ENCODE data around the gene SORD.

DNA sequence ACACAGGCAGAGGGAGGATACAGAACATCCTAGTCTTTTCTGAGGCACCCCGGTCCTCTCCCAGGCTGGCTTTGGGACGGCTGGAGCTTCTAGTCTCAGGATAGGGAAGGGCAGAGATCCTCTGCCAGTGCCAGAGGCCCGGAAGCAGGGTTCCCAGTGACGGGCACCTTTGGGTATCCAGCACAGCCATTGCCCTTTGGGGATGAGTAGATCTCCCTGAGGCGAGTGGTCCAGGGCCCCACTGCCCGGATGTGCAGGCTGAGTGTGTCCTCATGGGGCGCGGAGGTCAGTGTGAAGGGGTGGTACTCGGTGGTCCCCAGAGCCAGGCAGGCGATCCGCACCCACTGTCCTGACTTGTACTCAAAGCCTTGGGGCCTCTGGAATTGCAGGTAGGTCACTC lies 72.7 kb downstream of the SORD start:
- TF ChIP-seq, protein P1, sequence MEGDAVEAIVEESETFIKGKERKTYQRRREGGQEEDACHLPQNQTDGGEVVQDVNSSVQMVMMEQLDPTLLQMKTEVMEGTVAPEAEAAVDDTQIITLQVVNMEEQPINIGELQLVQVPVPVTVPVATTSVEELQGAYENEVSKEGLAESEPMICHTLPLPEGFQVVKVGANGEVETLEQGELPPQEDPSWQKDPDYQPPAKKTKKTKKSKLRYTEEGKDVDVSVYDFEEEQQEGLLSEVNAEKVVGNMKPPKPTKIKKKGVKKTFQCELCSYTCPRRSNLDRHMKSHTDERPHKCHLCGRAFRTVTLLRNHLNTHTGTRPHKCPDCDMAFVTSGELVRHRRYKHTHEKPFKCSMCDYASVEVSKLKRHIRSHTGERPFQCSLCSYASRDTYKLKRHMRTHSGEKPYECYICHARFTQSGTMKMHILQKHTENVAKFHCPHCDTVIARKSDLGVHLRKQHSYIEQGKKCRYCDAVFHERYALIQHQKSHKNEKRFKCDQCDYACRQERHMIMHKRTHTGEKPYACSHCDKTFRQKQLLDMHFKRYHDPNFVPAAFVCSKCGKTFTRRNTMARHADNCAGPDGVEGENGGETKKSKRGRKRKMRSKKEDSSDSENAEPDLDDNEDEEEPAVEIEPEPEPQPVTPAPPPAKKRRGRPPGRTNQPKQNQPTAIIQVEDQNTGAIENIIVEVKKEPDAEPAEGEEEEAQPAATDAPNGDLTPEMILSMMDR (IDR thresholded peaks at IDR 0.05; ENCODE audit: extremely low read depth in 1 of 2, insufficient read depth in 1 of 2, low read depth in 1 of 2, low read length in 2 of 2), result no peak
- no peak for TF ChIP-seq POLR2AphosphoS5 (IDR thresholded peaks at IDR 0.05; ENCODE audit: insufficient read depth, low read depth, low read length)
- no peak for TF ChIP-seq JUN (IDR thresholded peaks at IDR 0.05; ENCODE audit: borderline replicate concordance, insufficient read depth, insufficient read length, low read depth)
- TF ChIP-seq EZH2 (IDR thresholded peaks at IDR 0.05; ENCODE audit: borderline replicate concordance, low read depth, low read length, severe bottlenecking), result no peak
- TF ChIP-seq MYC (IDR thresholded peaks at IDR 0.05; ENCODE audit: low read depth, low read length), result no peak
- TF ChIP-seq, protein P2, sequence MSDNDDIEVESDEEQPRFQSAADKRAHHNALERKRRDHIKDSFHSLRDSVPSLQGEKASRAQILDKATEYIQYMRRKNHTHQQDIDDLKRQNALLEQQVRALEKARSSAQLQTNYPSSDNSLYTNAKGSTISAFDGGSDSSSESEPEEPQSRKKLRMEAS (IDR thresholded peaks at IDR 0.05; ENCODE audit: insufficient read depth, insufficient read length), result no peak
- no peak for TF ChIP-seq POLR2A (IDR thresholded peaks at IDR 0.05; ENCODE audit: low read depth, low read length)

Data from endothelial cell of umbilical vein (primary cell).